PFSK-1 (cell line): ENCODE results near the gene ODAPH.

Source experiments
- FOXP2 ChIP-seq: optimal IDR thresholded peaks from 2 replicates; pipeline ENCODE3; 2011; ENCODE audit warnings: borderline replicate concordance, control low read depth, inconsistent platforms; ENCODE audit not compliant: insufficient read depth; ENCODE audit errors: extremely low read length, extremely low read depth
- POLR2AphosphoS5 ChIP-seq: IDR thresholded peaks from 2 replicates; pipeline ENCODE4 v1.6.1; 2012; ENCODE audit warnings: low read depth, mild to moderate bottlenecking, control low read depth, low read length, moderate library complexity
- REST ChIP-seq, 2 experiments: IDR thresholded peaks; 2 replicates each; pipeline versions ENCODE4 v1.6.1 to v1.8.0; 2011 to 2012; ENCODE audit warnings: low read depth in 2 of 2, low read length in 2 of 2, control low read depth in 1 of 2, inconsistent platforms in 1 of 2, mild to moderate bottlenecking in 1 of 2, moderate library complexity in 1 of 2; ENCODE audit not compliant: insufficient read depth in 1 of 2
- SIN3A ChIP-seq: IDR thresholded peaks from 2 replicates; pipeline ENCODE4 v1.6.1; 2012; ENCODE audit warnings: mild to moderate bottlenecking, low read length, moderate library complexity, borderline replicate concordance; ENCODE audit not compliant: insufficient read depth
- TAF1 ChIP-seq: IDR thresholded peaks from 2 replicates; pipeline ENCODE4 v1.6.1; 2012; ENCODE audit warnings: low read length, control low read depth, borderline replicate concordance; ENCODE audit not compliant: insufficient read depth

Gene ODAPH

DNA sequence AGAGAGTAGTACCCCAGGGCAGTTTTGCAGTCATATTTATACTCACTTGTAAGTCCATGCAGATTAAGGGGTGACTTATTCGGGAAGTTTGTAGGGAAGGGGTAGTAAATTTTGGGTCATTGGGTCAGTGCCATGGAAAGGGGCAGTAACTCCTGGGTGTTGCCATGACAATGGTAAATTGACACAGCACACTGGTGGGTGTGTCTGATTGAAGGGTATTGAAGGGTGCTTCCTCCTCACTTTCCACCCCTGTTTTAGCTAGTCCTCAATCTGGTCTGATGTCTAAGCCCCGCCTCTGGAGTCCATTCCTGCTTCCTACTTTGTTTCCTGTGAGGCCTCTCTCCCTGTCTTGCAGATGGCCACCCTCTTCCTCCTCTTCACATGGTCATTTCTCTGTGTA lies 11.9 kb downstream of the ODAPH start:
- TF ChIP-seq TAF1 (no peak), SIN3A (no peak), REST (IDR thresholded peaks at IDR 0.05; ENCODE audit: insufficient read depth in 1 of 2, low read depth in 2 of 2, low read length in 2 of 2) (no peak), FOXP2 (no peak), POLR2AphosphoS5 (no peak)

DNA sequence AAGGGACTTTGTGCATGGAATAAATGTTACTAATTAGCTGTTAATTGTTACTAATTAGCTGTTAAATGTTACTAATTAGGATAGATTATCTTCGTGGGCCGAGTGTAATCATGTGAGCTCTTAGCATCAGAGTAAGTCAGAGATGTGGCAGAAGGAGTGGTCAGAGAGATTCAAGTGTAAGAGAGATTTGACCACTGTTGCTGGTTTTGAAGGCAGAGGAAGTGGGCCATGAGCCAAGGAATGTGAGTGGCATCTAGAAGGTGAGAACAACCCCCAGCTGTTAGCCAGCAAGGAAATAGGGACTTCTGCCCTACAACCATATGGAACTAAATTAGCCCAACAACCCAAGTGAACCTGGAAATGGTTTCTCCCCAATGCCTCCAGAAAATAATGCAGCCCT lies 28.2 kb downstream of the ODAPH start:
- TF ChIP-seq TAF1, result no peak
- no peak for TF ChIP-seq FOXP2

- no peak for TF ChIP-seq SIN3A
- no peak for TF ChIP-seq FOXP2
- no peak for TF ChIP-seq POLR2AphosphoS5
- TF ChIP-seq REST (IDR thresholded peaks at IDR 0.05; ENCODE audit: insufficient read depth in 1 of 2, low read depth in 2 of 2, low read length in 2 of 2), result no peak
- no peak for TF ChIP-seq TAF1
Measured at GRCh38 chr4:75593393-75593792, 37.5 kb downstream of the ODAPH start.

GRCh38 chr4:75596061-75596460 lies 40.2 kb downstream of the ODAPH start:
- no peak for TF ChIP-seq POLR2AphosphoS5
- no peak for TF ChIP-seq TAF1
- TF ChIP-seq FOXP2, result no peak
- no peak for TF ChIP-seq REST (IDR thresholded peaks at IDR 0.05; ENCODE audit: insufficient read depth in 1 of 2, low read depth in 2 of 2, low read length in 2 of 2)
- no peak for TF ChIP-seq SIN3A

GRCh38 chr4:75598390-75598789 lies 42.5 kb downstream of the ODAPH start:
- TF ChIP-seq POLR2AphosphoS5, result no peak
- no peak for TF ChIP-seq FOXP2
- TF ChIP-seq SIN3A, result no peak
- no peak for TF ChIP-seq REST (IDR thresholded peaks at IDR 0.05; ENCODE audit: insufficient read depth in 1 of 2, low read depth in 2 of 2, low read length in 2 of 2)
- TF ChIP-seq TAF1, result no peak
